HG03175 (cell line): ENCODE data around the gene DDI2.
"Not testable (repeated sequence)": the region's sequence is repeated elsewhere in the genome, so short reads cannot be mapped to it uniquely, and the experiment has no call there.

ENCODE experiments used
- ATAC-seq: cut with Tn5 transposase; IDR thresholded peaks from one replicate; pipeline ENCODE4 v1.9.1; 2021; ENCODE audit warnings: mild to moderate bottlenecking, moderate library complexity; ENCODE audit not compliant: unreplicated experiment

Gene DDI2

DNA sequence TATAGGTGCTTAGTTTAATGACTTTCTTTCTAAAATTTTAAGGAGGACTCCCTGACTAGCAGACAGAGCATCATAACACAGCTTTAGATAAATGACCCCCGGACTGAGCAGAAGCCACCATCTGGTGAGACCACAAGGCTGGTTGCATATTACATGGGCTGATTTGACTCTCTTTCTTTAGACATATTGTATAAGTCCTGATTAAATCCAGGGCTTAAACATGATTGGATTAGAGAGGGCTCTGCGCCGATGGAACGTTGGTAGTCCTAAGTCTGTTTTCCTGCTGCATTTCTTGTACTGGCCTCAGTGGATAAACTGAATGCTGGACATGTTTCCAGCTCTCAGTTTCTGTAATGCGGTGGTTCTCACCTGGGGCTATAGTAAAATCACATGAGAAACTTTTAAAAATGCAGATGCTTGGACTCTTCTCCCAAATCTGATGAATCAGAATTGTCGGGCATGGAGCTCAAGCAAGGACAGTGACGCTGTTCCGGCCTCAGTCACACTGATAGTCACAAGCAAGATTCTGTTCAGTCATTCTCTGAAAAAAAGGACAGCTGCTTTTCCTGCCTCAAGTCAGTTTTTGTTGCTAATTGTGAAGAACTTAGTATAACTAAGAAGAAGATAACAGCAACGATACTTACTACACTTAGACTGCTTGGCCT is 16.6 kb downstream of the DDI2 start:
- no peak for ATAC-seq

DNA sequence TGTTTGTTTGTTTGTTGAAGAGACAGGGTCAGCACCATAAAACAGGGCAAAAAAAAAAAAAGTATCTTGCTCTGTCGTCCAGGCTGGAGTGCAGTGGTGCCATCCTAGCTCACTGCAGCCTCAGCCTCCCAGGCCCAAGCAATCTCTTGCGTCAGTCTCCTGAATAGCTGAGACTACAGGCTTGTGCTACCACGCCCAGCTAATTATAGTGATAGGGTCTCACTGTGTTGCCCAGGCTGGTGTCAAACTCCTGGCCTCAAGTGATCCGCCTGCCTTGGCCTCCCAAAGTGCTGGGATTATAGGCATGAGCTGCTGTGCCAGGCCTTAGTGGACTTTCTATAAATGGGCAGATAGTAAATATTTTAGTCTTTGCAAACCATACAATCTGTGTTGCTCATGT is 19.2 kb downstream of the DDI2 start:
- ATAC-seq: no peak

DNA sequence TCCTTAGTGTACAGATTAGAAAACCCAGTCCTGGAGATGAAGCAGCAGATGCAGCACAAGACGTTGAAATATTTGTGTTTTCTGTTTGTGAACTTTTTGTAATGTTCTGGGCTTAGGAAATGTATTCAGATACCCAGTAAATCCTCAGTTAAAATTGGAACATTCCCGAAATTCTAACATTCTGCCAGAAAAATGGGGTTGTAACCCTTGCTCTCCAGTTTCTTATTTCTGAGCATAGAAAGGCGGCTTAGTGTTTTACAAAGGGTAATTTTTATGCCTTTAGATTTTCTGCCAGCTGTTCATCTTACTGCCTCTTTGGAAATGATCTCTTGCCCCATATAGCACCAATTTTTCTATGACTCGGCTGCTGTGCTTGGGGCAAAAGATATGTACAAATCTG is 20.6 kb downstream of the DDI2 start:
- no peak for ATAC-seq

DNA sequence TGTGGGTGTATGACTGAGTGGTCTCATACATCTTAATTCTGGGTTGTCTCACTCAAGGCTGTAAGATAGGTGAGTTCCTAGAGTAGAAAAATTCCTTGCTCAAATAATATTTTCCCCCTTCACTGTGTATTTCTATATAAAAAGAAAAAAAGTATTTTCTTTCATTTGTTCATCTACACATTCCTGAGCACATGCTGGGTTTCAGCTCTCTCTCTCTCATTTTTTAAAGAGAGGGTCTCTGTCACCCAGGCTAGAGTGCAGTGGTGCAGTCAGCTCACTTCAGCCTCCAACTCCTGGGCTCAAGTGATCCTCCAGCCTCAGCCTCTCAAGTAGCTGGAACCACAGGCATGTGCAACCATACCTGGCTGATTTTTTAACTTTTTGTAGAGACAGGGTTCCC is 22.0 kb downstream of the DDI2 start:
- no peak for ATAC-seq

DNA sequence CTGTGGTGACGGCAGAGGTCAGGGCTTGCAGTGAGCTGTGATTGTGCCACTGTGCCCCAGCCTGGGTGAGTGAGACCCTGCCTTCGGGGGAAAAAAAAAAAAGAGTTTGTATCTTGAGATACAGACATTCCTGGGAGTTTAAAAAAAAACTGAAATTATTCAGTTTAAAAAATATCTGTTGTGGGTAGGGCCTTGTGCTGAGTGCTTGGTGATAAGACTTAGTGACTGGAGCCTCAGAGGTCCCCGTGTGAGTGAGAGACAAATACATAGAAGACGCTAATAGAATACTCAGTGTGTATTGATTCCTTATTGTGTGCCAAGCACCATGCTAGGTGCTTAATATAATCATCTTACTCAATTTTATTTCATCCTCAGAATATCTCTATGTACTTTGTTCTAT is 22.7 kb downstream of the DDI2 start:
- no peak for ATAC-seq

DNA sequence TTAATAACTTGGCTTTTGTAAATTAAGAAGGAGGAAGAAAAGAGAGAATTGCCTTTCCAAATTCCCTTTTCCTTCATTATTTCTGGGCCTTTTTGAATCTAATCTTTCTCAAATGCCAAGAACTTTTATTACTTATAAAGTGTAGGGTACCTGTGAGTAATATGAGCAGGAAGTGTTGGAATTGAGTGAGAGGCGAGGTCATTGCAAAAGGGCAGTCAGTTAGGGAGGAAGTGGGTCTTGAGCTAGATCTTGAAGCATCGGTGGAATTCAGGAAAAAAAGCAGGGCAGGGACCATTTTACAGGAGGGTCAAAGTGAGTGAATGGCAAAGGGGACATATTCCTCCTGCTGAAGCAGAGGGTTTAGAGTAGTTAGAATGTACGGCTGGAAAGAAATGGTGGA is 23.4 kb downstream of the DDI2 start:
- ATAC-seq: no peak

DNA sequence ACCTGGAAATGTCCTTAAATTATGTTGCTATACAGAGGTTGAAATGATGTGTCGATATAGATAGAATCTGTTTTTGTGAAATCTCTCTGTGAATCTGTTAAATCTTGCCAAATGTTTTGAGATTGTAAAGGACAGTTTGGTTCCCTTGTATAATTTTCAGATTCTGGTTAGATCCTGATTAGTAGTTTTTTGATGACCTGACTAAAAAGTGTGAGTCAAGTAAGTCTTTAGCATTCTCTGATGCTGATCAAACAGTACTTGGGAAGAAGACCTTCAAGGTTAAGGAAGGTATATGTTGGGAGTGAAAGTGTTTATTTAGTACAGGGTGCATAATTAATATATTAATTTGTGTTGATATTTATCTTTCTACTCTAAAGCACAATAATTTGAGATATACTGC is 32.7 kb downstream of the DDI2 start:
- ATAC-seq: no peak

DNA sequence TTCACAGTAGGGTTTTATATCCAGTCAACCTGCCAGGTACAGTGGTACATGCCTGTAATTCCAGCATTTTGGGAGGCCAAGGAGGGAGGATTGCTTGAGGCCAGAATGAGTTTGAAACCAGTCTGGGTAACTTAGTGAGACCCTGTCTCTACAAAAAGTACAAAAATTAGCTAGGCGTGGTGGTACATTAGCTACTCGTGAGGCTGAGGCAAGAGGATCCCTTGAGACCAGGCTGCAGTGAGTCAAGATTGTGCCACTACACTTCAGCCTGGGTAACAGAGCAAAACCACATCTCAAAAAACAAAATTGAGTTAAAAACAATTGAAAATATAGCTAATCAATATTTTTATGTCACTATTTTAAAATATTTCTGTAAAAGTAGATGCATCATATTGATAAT is 33.2 kb downstream of the DDI2 start:
- ATAC-seq: no peak

DNA sequence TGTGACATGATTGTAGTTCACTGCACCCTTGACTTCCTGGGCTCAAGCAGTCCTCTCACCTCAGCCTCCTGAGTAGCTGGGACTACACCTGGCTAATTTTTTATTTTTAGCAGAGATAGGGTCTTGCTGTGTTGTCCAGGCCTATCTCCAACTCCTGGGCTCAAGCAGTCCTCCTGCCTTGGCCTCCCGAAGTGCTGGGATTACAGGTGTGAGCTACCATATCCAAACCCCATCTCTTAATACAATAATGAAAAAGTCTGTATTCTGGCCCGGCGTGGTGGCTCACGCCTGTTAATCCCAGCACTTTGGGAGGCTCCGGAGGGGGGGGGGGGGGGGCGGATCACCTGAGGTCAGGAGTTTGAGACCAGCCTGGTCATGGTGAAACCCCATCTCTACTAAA is 34.9 kb downstream of the DDI2 start:
- ATAC-seq: not testable (repeated sequence)

DNA sequence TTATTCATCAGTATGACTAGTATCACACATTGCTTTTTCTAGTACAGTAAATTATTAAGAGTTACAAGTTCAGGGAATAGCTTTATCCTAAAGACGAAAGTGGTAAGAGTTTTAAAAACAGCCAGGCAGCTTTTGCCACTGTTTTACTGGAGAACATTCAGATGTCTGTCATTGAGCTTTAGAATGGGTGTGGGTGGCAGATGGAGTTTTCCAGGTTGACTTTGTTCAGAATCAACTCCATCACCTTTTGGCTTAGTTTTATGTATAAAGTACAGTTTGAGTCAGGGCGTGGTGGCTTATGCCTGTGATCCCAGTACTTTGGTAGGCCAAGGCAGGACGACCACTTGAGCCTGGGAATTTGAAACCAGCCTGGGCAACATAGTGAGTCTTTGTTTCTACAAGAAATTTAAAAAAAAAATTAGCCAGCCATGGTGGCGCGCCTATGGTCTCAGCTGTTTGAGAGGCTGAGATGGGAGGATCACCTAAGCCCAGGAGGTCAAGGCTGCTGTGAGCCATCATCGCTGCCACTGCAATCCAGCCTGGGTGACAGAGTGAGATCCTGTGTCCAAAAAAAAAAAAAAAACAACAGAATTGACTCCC is 36.9 kb downstream of the DDI2 start:
- ATAC-seq: no peak

DNA sequence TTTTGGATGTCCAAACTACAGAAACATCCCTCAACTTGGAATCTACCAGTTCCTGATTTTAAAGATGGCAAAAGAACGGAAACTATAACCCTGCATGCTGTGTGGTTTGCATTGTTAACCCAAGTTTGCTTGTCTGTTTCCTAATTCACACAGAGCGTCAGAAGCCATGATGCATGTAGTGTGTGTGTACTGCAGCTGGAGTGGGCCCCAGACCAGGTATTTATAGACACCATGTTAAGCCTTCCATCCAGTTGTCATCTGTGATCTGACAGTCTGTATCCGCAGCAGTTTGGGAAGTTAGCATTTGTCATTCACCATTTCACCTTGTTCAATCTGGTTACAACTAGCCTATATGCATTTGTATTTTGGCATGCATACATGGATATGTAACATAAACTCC is 39.2 kb downstream of the DDI2 start:
- no peak for ATAC-seq

DNA sequence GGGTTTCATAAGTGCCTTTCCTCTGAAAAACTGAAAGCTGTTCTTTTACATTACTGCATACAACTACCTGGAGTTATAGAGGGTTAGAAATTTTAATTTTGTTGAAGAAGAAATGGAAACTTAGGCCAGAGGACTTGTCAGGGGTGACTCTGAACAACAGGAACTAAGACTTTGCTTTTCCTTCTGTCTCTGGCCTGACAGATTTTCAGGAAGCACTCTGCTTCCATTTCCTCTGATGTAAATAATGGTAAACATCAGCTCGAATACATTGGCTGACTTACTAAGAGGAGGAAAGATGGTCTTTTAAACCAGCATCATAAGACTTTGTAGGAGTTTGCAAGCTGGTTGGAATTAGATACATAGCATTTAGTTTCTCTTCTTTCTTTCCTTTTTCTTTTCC is 39.8 kb downstream of the DDI2 start:
- no peak for ATAC-seq

DNA sequence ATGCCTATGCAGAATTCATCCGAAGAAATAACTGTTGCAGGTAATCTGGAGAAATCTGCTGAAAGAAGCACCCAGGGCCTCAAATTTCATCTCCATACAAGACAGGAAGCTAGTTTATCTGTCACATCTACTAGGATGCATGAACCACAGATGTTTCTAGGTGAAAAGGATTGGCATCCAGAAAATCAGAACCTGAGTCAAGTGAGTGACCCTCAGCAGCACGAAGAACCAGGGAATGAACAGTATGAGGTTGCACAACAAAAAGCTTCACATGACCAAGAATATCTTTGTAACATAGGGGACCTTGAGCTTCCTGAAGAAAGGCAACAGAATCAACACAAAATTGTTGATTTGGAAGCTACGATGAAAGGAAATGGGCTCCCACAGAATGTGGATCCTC is 42.9 kb downstream of the DDI2 start:
- no peak for ATAC-seq

DNA sequence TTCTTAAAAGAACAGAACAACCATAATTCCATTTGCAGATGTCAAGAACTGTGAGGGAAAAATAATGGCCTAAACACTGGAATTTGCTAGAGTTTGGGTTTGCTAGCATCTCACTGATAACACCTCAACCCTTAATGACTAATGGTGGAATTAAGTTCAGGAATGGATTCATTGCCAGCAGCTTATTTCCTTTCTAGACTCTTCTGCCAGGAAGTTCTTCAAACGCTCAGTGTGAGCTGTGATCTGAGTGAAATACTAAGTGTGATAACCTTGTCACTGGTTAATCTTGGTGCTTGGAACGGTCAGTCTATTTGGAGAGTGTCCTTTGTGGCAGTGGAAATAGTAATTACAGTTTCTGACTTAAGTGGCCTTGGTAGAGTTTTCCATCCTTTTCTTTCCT is 45.2 kb downstream of the DDI2 start:
- no peak for ATAC-seq

DNA sequence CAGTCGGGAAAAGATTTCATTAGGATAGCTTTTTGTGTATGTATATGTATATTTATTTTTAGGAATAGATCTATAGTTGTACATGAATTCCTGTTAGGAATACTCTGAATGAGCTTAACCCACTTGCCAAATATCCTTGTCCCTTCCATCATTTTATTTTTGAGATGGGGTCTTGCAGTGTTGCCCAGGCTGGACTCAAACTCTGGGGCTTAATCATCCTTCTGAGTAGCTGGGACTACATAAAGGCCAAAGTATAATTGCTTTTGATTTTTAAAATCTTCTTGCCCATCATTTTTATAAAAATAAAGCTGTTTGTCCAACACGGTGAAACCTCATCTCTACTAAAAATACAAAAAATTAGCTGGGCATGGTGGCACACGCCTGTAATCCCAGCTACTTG is 46.7 kb downstream of the DDI2 start:
- no peak for ATAC-seq

DNA sequence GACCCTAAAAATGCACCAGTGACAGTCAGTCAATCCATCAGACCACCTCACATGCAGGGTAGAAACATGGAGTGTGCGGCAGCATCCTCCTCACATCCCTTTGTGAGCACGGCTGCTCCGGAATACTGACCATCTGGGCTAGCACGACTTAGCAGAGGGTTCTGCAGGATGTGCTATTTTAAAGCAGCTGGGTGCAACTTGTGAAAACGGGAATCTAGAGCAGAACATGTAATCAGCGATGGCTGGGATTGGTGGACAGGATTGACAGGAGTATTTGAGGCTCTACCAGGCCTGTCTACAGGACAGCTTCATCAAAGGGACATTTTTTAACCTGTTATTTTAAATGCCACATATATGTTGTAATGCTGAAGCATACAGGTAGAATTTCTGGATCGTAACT is 50.1 kb downstream of the DDI2 start:
- no peak for ATAC-seq

DNA sequence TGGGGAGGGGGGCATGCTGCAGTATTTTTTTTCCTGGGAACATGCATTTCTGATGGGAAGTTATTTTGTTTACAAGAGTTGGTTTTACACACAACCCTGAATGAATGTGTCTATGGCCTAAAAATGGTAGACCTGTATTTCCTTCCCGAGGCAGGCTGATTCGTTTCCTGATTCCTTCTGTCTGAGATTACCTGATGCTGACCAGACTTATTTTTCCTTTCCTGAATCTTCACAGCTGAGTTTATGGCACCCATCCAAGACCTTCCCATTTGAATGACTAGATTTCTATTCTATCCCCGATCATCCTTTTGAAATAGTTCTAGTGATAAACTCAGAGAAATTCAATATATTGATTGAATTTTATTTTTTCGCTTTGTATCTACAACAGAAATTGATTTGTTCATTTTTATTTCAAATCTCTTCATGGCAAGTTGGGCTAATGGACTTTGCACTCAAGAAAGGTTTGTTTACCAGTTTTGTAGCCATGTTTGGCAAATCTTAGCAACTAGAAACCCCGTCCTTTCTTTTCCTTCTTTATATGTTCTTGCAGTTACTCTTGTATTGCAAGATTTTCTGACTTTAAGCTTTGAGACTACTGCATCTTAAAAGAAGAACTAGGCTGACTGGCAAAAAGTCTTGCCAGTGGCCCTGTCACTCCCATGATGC is 51.0 kb downstream of the DDI2 start:
- no peak for ATAC-seq

DNA sequence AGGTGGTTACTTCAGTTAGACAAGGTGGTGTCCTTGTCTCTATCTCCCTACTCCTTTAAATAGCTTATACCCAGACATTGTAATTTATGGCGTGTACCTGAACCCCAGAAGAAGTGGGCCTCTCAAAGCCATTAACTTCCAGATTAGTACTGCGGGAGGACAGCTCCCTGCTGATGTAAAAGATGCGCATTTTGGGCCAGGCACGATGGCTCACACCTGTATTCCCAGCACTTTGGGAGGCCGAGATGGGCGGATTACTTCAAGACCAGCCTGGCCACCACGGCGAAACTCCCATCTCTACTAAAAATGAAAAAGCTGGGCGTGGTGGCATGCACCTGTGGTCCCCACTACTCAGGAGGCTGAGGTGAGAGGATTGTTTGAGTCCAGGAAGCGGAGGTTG is 51.8 kb downstream of the DDI2 start:
- ATAC-seq: no peak

DNA sequence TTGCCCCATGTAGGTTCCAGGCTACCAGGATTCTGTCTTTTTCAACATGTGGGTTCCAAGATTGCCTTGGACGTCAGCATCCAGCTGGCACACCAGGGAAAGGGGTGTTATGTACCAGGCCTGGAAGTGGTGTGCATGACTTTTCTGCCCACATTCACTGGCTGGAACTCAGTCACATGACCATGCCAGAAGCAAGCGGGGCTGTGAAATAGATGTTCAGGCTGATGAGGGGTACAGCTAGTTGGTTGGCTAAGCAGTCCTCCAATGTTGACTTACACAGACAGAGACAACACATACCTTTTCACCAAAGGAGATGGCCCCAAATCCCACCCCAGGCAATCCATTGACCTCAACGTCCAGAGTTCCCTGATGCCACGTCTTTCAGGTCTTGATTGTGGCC is 52.6 kb downstream of the DDI2 start:
- no peak for ATAC-seq

DNA sequence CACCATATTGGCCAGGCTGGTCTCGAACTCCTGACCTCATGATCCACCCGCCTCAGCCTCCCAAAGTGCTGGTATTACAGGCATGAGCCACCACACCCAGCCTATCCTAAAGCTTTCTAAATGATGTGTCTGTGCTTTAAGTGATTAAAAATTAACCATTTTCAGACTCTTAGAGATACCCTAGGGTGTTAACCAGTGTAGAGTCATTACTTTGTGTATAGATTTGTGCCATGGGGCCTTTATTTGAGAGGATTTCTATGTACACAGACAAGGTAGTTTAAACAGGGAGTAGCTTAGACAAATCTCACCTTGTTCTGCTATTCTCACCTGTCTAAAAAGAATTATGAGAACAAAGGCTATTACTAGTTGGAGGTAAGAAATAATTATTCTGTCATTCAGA is 54.2 kb downstream of the DDI2 start:
- ATAC-seq: no peak

DNA sequence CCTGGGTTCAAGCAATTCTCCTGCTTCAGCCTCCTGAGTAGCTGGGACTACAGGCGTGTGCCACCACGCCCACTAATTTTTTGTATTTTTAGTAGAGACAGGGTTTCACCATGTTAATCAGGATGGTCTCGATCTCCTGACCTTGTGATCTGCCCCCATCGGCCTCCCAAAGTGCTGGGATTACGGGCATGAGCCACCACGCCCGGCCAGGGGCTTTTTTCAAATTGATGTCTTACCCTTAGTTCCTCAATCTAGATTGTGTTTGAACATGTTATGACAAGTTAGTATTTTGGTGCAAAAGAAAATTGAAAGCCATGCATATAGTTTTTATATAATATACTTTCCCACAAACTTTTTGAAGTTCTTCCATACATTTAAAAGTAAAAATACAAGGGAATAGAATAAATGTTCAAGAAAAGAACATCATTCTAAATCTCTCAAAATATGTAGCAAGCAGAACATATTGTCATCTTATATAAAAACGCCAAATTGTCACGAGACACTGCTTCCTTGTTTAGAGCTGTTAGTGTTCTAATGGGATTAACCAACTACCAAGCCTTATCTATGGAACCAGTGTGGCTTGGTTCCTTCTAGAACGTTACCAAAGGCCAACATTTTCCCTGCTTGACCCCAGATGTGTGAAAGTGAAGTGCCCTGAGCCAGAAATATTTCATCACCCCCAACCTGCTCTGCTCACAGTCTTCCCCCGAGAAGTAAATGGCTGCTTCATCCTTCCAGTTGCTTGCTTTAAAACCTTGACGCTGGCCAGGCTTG is 57.3 kb downstream of the DDI2 start:
- no peak for ATAC-seq

DNA sequence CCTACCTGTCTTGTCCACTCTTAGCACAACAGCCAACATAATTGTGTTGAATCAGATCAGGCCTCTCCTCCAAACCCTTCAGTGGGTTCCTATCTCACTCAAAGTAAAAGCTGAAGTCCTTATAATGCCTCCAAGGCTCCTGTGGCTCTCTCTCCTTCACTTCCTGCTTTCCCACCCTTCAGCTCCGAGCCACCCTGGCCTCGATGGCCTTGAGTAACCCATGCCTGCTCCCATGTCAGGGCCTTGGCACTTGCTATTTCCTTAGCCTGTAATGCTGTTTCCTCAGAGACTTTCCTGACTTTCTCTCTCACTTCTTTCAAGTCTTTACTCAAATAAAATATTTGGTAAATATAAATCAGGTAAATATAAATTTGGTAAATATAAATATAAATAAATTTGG is 58.8 kb downstream of the DDI2 start:
- no peak for ATAC-seq
